ENCODE data around the gene CLN6. TPM values are rescaled to one million over a fixed set of nuclear protein-coding genes. Genes with fewer than 3 reads are reported as not detected.
"Not testable (repeated sequence)": the region's sequence is repeated elsewhere in the genome, so short reads cannot be mapped to it uniquely, and the experiment has no call there.

Gene CLN6
- total RNA-seq, 3 donors from 2014 or later (not counting 1 experiment from before 2014, with no cell fraction given) = 14.9 to 19.0 (median 15.5) TPM

- Histone ChIP-seq H3K9me3 (ENCODE audit: control insufficient read depth, insufficient read depth, low read length) (no peaks in the 10 kb centered on the region), H3K4me1 (ENCODE audit: control insufficient read depth, insufficient read depth, low read length) (peaks cover 21% of the 10 kb centered on the region), H3K27me3 (ENCODE audit: control insufficient read depth, insufficient read depth, low read length) (no peaks in the 10 kb centered on the region), H3K4me3 (ENCODE audit: low read length) (no peak overlapping the region), H3K36me3 (ENCODE audit: control insufficient read depth, insufficient read depth, low read length) (no peaks in the 10 kb centered on the region), H3K27ac (ENCODE audit: low read length) (no peak overlapping the region)
- ATAC-seq = no peak
- Mint-ChIP-seq H3K27ac (no peak overlapping the region), H3K27me3 (ENCODE audit: low read depth in 2 of 2) (no peaks in the 10 kb centered on the region), H3K4me1 (peaks cover 0 to 25% of the 10 kb centered on the region in 2 donors), H3K9me3 (no peaks in the 10 kb centered on the region), H3K4me3 (no peak overlapping the region), H3K36me3 (no peaks in the 10 kb centered on the region)
- intact Hi-C loops (cut with micrococcal nuclease) = no loop called here
- no peak for TF ChIP-seq CTCF (IDR thresholded peaks at IDR 0.05)
- DNase-seq = no peak
- WGBS (ENCODE audit: insufficient coverage) = 99% methylated on average over 5 of the region's 5 CpGs
Measured at GRCh38 chr15:68203956-68204355, 25.6 kb downstream of the CLN6 start.

GRCh38 chr15:68203486-68203885 is 26.0 kb downstream of the CLN6 start:
- no peaks in the 10 kb centered on the region for H3K9me3 ChIP-seq (ENCODE audit: control insufficient read depth, insufficient read depth, low read length)
- Mint-ChIP-seq H3K4me1 (peaks cover 0 to 22% of the 10 kb centered on the region in 2 donors), H3K27me3 (ENCODE audit: low read depth in 2 of 2) (no peaks in the 10 kb centered on the region), H3K4me3 (no peak overlapping the region), H3K36me3 (no peaks in the 10 kb centered on the region), H3K27ac (no peak overlapping the region), H3K9me3 (no peaks in the 10 kb centered on the region)
- no peaks in the 10 kb centered on the region for H3K36me3 ChIP-seq (ENCODE audit: control insufficient read depth, insufficient read depth, low read length)
- intact Hi-C loops (cut with micrococcal nuclease) = no loop called here
- no peak for TF ChIP-seq CTCF (IDR thresholded peaks at IDR 0.05)
- ATAC-seq = no peak
- no peak for DNase-seq
- no peaks in the 10 kb centered on the region for H3K27me3 ChIP-seq (ENCODE audit: control insufficient read depth, insufficient read depth, low read length)
- no peak overlapping the region for H3K27ac ChIP-seq (ENCODE audit: low read length)
- peaks cover 17% of the 10 kb centered on the region for H3K4me1 ChIP-seq (ENCODE audit: control insufficient read depth, insufficient read depth, low read length)
- 97% methylated on average over 5 of the region's 5 CpGs for WGBS (ENCODE audit: insufficient coverage)
- H3K4me3 ChIP-seq (ENCODE audit: low read length) = no peak overlapping the region

GRCh38 chr15:68202994-68203393 is 26.5 kb downstream of the CLN6 start:
- H3K27ac Mint-ChIP-seq; DNase-seq; H3K27me3 Mint-ChIP-seq (ENCODE audit: low read depth in 2 of 2); H3K27ac ChIP-seq (ENCODE audit: low read length); H3K27me3 ChIP-seq (ENCODE audit: control insufficient read depth, insufficient read depth, low read length); H3K4me3 ChIP-seq (ENCODE audit: low read length); ATAC-seq; H3K36me3 ChIP-seq (ENCODE audit: control insufficient read depth, insufficient read depth, low read length); H3K36me3 Mint-ChIP-seq; H3K9me3 Mint-ChIP-seq; H3K4me3 Mint-ChIP-seq; intact Hi-C loops (cut with micrococcal nuclease); H3K9me3 ChIP-seq (ENCODE audit: control insufficient read depth, insufficient read depth, low read length): not testable (repeated sequence)
- H3K4me1 ChIP-seq (ENCODE audit: control insufficient read depth, insufficient read depth, low read length) = peaks cover 14% of the 10 kb centered on the region
- 99% methylated on average over 7 of the region's 7 CpGs for whole genome bisulfite sequencing (ENCODE audit: insufficient coverage)
- H3K4me1 Mint-ChIP-seq = peaks cover 0 to 18% of the 10 kb centered on the region in 2 donors

GRCh38 chr15:68201879-68202261 is 27.7 kb downstream of the CLN6 start:
- intact Hi-C loops (cut with micrococcal nuclease) = no loop called here
- no peaks in the 10 kb centered on the region for H3K36me3 Mint-ChIP-seq
- Histone ChIP-seq H3K27me3 (ENCODE audit: control insufficient read depth, insufficient read depth, low read length) (no peaks in the 10 kb centered on the region), H3K27ac (ENCODE audit: low read length) (no peak overlapping the region), H3K4me1 (ENCODE audit: control insufficient read depth, insufficient read depth, low read length) (peaks cover 13% of the 10 kb centered on the region), H3K36me3 (ENCODE audit: control insufficient read depth, insufficient read depth, low read length) (no peaks in the 10 kb centered on the region), H3K4me3 (ENCODE audit: low read length) (no peak overlapping the region), H3K9me3 (ENCODE audit: control insufficient read depth, insufficient read depth, low read length) (no peaks in the 10 kb centered on the region)
- ATAC-seq (no peak), DNase-seq (no peak)
- H3K27me3 Mint-ChIP-seq (ENCODE audit: low read depth in 2 of 2) = no peaks in the 10 kb centered on the region
- no peak overlapping the region for H3K4me3 Mint-ChIP-seq
- no peak for TF ChIP-seq CTCF (IDR thresholded peaks at IDR 0.05)
- no peaks in the 10 kb centered on the region for H3K9me3 Mint-ChIP-seq
- peaks cover 0 to 21% of the 10 kb centered on the region in 2 donors for H3K4me1 Mint-ChIP-seq
- H3K27ac Mint-ChIP-seq = no peak overlapping the region
- WGBS (ENCODE audit: insufficient coverage) = no CpG with 5 or more reads among the region's 3 CpGs

All from natural killer cell (primary cell).